ENCODE results near the gene GRIN1.

Gene GRIN1

GRCh38 chr9:137164370-137165249 is 25.7 kb downstream of the GRIN1 start:
- no peak overlapping the region for H3K27ac ChIP-seq
- no peak for TF ChIP-seq CTCF (conservative IDR thresholded peaks at IDR 0.05)

GRCh38 chr9:137165250-137165836 is 26.4 kb downstream of the GRIN1 start:
- no peak overlapping the region for H3K27ac ChIP-seq
- no peak for TF ChIP-seq CTCF (conservative IDR thresholded peaks at IDR 0.05)

- TF ChIP-seq CTCF (conservative IDR thresholded peaks at IDR 0.05): no peak
- peak overlapping the region; percentile 100 for H3K27ac ChIP-seq
Observed at GRCh38 chr9:137166380-137167229, 27.7 kb downstream of the GRIN1 start.

- no peak for TF ChIP-seq CTCF (conservative IDR thresholded peaks at IDR 0.05)
- peak overlapping the region; percentile 100 for H3K27ac ChIP-seq
Observed at GRCh38 chr9:137167277-137167746, 28.4 kb downstream of the GRIN1 start.

GRCh38 chr9:137167747-137168572 is 29.0 kb downstream of the GRIN1 start:
- H3K27ac ChIP-seq: peak overlapping the region; percentile 100
- no peak for TF ChIP-seq CTCF (conservative IDR thresholded peaks at IDR 0.05)

GRCh38 chr9:137168573-137168903 is 29.6 kb downstream of the GRIN1 start:
- peak overlapping the region; percentile 100 for H3K27ac ChIP-seq
- TF ChIP-seq CTCF (conservative IDR thresholded peaks at IDR 0.05): no peak
